HG03469 (cell line): ENCODE results near the gene L3MBTL3.
A peak's percentile ranks its signal among the peaks of the same experiment; 100 is the strongest.
"Not testable (repeated sequence)": the region's sequence is repeated elsewhere in the genome, so short reads cannot be mapped to it uniquely, and the experiment has no call there.

ENCODE experiments used
- ATAC-seq: cut with Tn5 transposase; IDR thresholded peaks from one replicate; pipeline ENCODE4 v1.9.1; 2021; ENCODE audit warnings: mild to moderate bottlenecking, moderate library complexity, moderate number of reproducible peaks; ENCODE audit not compliant: unreplicated experiment

The L3MBTL3 gene

DNA sequence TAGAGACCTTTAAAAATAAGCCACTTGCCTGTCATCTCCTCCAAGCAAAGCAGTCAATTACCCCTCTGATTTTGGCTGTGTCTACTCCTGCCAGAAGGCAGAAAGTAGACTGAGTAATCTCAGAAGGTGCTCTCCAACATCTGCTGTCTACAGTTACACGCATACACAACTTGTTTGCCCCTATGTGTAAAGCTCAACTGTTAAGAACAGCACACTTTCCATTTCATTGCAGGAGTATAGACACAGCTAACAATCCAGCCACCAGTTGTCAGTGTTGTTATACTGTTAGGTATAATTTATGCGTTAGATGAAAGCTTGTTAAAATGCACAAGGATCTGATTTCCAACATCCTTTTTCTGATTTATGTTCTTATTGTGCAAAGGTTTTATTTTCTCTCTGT is 116.2 kb downstream of the L3MBTL3 start:
- ATAC-seq = no peak

DNA sequence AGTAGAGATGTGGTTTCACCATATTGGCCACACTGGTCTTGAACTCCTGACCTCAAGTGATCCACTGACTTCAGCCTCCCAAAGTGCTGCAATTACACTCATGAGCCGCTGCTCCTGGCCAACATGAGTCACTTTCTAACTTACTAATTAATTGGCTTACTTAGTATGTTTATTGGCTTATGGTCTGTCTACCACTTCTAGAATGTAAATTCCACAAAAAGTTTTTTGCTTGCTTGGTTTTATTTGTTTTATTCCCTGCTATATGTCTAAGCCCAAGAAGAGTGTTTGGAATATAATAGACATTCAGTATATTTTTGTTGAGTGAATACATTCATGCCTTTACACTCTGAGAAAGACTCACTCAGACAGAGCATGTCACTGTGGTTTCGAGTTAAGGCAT is 118.4 kb downstream of the L3MBTL3 start:
- ATAC-seq = no peak

DNA sequence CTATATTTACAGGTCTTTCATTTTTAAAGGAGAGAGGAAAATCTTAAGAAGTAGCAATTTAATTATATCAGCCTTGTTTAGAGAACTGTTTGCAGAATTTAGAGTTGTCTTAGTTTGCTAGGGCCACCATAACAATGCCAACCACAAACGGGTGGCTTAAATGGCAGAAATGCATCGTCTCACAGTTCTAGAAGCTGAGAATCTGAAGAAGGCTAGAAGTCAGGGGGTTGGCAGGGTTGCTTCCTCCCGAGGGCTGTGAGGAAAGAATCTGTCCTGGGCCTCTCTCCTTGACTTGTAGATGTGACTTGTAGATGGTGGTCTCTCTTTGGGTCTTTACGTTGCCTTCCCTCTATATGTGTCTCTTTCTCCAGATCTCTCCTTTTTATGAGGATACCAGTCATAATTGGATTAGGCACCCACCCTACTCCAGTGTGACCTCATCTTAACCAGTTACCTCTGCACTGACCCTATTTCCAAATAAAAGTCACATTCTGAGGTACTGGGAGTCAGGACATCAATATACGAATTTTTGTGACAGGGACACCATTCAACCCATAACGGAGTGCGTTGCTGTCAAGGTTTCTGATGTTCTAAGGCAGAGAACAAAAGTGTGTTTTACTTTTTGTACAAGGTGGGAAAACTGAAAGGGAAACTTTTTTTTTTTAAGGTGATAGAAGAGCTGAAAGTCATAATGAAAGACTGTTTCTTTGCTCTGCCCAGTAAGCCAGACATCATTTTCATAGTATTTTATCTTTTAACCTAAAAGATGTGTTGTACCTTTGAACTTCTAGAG is 119.9 kb downstream of the L3MBTL3 start:
- ATAC-seq = peak; percentile 62

DNA sequence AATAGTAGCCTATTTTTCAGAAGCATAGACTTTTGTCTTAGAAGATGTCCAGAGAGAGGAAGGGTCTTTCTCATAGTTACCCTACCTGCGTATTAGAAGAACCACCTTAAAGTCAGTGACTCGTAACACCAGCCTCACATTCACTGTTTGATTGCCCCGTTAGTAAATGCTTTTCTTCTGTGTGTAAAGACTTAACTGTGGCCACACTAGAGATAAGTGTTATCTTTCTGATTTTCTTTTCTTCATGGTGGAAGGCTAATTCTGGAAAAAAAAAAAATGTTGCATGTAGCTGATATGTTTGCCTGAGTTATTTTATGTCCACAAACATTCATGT is 120.5 kb downstream of the L3MBTL3 start:
- ATAC-seq = peak; percentile 21

DNA sequence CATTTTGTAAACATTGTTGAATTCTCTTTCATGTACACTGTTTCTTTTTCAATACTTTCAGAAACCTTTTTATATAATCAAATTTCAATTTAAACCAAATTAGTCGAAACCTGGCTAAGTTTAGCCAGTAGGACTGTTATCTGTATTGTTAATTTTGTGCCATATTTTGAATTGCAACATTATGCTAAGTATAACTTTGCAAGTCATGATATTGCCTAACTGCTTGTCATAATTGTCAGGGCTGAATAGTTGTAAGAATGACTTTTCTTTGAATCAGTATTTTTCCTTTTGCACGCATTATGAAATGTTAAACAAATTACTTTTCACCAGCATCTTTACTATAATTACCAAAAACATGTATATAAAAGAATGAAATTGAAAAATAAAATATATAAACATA is 121.7 kb downstream of the L3MBTL3 start:
- no peak for ATAC-seq

DNA sequence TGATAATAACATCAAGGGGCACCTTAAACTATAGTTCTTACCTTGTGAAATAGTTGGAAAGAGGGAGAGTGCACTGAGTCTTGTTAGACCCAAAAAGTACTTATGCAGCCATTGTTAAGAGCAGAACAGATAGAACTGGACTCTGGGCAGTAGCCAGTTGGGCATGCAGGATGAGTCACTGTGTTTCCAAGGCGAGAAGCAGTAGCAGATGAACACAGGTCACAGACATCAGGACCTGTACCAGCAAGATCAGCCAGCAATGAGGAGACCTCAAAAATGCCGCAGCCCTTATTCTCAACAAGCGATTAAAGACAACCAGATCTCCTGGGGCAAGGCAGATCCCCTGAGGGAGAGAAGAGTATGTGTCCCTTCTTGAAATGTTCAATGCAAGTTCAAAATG is 125.3 kb downstream of the L3MBTL3 start:
- ATAC-seq = no peak

DNA sequence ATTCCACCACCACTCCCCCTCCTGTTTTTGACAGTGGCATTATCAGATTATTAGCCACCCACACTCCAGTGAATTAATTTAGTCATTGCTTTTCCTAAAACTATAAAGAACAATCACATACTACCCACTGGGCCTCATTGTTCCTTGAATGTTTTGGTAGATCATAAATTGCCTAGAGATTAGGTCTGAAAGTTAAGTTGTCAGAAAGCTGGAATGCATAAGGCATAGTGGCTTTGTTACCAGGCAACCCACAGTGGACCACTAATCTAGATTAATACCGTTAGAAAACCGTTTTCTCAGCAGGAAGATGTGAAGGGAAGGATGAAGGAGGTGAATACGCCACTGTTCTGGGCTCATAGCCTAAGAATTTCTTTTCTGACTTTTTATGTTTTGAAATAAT is 128.7 kb downstream of the L3MBTL3 start:
- ATAC-seq = no peak

DNA sequence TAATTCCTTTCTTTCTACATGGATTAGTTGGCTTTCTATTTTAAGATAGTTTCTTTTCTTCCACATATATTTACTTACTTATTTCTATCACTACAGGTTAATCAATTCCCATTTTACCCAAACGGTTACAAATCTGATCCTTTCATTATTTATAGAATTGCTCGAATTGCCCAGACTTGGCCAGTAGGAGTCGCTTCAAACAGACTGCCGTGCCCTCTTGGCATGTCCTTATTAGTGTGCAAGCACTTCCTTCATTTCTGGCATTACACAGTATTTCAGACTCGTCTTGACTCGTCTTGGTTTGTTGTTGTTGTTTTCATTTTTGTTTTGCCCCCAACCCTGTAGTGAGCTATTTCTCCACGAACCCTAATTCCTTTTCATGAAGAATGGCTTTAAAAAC is 129.8 kb downstream of the L3MBTL3 start:
- ATAC-seq = no peak

DNA sequence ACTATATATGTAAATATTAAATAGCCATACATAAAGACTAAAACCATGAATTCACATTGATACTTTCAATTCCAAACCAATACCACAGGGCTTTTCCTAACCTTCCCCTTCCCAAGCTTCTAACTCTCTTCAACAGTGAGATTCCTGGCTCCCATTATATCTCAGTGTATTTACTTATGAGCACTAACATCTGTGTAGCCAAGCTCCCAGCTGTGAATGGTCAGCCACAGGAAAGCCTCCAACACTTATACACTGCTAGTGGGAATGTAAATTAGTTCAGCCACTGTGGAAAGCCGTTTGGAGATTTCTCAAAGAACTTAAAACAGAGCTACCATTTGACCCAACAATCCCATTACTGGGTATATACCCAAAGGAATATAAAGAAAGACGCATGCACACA is 130.6 kb downstream of the L3MBTL3 start:
- not testable (repeated sequence) for ATAC-seq

DNA sequence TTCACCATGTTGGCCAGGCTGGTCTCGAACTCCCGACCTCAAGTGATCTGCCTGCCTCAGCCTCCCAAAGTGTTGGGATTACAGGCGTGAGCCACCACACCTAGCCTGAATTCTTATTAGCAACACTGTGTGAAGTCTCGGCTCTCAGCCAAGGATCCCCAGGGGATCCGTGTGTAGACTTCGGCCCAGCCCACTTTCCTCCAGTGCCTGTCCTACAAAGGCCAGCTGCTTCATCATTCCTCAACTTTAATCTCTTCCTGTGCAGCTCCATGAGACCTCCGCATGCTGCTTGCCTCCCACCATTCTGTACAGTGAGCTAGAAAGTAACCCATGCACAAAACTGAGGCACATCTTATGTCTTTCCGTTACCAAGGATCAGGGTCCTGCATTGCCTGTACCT is 132.5 kb downstream of the L3MBTL3 start:
- ATAC-seq = no peak

DNA sequence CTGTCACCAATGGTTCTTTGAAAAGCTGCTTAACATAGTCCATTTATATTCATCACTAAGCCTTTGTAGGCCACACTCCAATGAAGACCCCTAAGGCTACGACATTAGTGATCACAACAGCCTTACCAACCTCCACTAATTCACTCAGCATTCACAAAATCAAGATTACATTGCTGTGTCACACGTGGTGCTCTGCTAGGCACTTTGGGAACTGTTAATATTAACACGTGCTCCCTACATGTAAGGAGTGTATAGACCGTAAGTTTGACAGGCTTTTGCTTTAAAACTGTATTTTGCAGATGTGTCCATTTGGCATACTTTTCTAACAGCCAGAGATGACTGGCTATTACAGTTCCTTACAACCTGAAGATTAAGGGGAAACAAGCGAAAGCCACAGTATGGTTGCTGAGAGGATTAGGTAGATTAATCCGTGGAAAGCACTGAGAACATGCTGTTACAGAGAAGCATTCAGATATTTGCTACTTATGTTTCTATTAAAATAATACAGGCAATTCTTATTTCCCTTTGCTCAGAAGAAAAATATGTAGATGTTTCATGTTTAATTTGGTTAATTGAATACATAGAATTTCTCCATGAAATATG is 134.6 kb downstream of the L3MBTL3 start:
- no peak for ATAC-seq

DNA sequence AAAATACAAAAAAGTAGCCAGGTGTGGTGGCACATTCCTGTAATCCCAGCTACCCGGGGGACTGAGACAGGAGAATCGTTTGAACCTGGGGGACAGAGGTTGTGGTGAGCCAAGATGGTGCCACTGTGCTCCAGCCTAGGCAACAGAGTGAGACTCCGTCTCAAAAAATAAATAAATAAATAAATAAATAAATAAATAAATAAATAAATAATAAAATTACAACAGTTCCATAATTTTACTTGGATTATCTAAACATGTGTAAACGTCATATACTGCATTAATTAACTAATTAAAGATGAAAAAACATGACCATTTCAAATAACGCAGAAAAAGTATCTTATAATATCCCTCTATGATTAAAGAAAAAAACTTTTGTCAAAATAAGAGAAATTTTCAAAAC is 138.5 kb downstream of the L3MBTL3 start:
- ATAC-seq = no peak

DNA sequence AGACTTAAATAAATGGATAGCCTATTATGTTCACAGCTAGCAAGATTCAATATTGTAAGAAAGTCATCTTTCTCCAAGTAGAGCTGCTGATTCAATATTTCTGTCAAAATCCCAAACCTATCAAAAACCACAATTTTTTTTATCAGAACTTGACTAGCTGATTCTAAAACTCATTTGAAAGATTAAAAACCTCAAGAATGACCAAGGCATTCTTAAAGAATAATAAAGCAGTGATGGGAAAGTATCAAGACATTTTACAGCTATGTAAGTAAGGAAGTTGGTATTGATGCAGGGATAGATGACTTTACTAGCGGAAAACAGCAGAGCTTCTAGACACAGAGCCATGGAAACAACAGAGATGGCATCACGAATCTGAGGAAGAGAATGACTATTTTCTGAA is 139.7 kb downstream of the L3MBTL3 start:
- ATAC-seq = no peak

DNA sequence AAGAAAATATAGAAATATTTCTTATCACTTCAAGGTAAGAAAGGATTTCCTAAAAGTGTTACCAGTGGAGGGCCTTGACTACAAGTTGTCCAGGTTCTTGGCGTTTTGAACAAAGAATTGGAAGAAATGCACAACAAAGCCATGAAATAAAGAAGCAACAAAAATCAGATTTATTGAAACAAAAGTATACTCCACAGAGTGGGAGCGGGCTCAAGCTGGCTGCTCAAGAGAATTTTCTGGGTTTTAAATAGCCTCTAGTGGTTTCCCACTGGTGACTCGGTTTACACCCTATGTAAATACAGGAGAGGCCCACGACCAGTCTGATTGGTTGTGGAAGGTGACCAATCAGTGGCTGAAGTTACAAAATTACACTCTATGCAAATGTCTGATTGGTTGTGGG is 140.2 kb downstream of the L3MBTL3 start:
- ATAC-seq = no peak

DNA sequence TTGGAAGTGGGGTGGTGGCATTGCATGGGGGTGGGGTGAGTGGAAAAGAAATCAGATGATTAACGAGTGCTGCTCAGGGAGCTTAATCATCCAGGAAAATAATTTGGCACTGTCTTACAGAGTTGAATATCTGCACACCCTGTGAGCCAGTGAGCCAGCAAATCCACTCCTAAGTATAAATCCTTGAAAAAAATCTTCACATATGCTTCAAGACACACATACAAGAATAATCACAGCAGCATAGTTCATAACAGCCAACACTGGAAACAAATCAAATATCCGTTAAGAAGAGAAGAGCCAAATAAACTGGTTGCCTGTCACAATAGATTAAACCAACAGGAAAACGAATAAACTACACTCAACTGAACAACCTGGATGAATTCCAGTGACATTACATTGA is 141.6 kb downstream of the L3MBTL3 start:
- no peak for ATAC-seq

DNA sequence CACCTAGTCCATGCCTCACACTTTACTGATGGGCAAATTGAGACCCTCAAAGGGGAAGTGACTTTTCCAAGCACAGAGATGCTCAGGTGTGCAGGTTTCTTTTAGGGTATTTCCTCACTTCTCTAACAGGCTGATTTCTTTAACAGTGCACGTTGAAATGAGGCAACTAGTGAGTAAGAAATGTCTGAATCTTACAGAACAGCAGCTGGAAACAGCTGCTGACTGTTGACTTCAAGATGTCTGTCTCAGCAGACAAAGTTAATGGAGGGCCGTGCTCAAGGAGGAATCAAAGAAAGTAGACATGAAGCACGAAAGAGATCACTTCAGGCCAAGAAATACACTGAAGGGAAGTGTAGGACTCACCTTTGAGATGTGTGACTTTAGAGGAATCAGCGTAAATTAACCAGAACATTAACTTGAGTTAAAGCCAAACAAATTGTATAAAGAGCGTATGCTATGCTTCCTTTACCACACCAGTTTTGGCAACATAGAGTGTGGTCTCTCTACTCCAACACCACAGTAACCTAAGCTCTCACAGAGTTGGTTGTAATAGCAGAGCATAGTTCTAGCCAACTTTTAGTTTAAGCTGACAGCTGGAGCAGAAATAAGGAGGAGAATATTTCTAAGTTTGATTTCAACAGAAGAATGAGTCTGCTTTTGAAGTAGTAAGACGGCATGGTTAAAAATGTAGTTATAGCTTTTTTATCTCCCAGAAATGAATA is 143.5 kb downstream of the L3MBTL3 start:
- no peak for ATAC-seq

DNA sequence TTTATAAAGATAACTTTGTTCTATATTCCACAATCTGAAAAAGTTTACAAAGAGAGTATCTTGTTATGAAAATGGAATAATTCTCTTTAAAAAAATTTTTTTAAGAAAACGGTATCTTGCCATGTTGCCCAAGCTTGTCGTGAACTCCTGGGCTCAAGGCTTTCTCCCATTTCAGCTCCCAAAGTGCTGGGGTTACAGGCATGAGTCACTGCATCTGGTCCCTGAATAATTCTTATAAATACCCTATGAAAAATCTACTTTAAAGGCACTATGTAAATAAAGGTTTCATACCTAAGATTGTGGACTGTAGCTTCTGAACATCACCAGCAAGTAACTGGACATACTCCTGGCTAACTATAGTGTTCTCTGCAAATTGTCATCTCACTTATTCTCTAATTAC is 144.0 kb downstream of the L3MBTL3 start:
- ATAC-seq = no peak

DNA sequence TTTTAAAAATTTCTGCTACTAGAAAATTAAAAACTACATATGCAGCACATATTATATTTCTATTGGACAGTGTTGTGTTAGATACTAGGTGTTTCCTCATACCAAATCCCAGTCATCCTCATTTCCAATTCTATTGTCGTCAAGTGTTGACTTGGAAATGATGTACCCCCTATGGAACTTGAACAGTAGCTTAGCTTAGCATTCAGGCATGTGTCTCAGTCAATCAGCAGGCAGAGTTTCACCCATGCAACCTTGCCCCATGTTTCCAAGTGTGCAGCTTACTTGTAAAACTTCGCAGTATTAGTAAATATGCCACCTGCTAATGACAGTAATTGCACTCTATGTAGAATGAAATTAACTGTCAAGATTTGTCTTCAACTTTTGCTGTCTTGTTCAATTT is 144.9 kb downstream of the L3MBTL3 start:
- ATAC-seq = no peak

DNA sequence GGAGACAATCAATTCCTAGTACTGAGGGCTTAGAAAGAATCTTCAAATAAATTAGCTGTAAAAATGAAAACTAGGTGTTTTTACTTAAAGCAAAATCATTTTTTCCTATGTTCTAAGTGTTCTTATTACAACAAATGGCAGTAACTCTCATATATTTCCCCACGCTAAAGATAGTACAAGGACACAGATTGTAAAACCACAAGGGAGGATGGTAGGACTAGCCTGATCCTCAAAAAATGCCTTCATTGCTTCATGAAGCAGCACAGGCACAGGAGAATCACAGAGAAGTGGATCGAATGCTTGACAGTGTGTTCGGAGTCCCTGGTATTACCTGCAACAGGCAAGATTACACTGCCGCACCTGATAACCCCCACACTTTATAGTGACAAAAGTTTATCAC is 145.9 kb downstream of the L3MBTL3 start:
- ATAC-seq = no peak

DNA sequence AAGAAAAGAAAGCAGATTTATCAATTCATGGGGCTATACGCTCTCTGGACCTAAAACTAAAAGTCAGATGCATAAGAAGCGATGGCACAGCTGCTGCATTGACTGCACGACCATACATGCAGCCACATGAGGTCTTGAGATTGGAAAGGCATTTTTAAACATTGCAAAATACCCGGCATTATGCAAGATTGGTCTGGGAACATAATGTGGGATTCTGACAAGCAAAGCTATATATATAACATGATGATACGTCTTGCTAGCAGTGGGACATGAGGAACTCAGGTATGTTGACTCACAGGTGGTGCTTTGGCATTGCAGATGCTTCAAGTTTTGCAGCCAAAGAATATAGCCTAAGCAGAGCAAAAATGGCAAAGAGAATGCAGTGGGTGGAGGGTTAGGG is 149.3 kb downstream of the L3MBTL3 start:
- no peak for ATAC-seq

DNA sequence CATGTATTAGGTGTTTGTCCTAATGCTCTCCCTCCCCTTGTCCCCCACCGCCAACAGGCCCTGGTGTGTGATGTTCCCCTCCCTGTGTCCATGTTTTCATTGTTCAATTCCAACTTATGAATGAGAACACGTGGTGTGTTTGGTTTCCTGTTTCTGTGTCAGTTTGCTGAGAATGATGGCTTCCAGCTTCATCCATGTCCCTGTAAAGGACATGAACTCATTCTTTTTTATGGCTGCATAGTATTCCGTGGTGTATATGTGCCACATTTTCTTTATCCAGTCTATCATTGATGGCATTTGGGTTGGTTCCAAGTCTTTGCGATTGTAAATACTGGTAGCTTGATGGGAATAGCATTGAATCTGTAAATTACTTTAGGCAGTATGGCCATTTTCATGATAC is 151.8 kb downstream of the L3MBTL3 start:
- ATAC-seq = not testable (repeated sequence)

DNA sequence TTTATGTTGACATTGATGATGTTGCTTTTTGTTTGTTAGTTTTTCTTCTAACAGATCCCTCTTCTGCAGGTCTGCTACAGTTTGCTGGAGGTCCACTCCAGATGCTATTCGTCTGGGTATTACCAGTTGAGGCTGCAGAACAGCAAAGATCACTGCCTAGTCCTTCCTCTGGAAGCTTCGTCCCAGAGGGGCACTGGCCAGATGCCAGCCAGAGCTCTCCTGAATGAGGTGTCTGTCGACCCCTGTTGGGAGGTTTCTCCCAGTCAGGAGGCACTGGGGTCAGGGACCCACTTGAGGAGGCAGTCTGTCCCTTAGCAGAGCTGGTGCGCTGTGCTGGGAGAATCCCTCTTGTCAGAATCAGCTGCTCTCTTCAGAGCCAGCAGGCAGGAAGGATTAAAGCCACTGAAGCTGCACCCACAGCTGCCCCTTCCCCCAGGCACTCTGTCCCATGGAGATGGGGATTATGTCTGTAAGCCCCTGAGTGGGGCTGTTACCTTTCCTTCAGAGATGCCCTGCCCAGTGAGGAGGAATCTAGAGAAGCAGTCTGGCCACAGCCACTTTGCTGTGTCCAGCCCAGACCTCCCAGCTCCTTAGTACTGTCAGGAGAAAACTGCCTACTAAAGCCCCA is 155.1 kb downstream of the L3MBTL3 start:
- not testable (repeated sequence) for ATAC-seq
